Medulla oblongata (tissue), 1 donor: Measurements from ENCODE around the gene MAEA.
"Not testable (repeated sequence)": the region's sequence is repeated elsewhere in the genome, so short reads cannot be mapped to it uniquely, and the experiment has no call there.

Experiments used
- DNase-seq: peaks from one replicate; pipeline ENCODE4 v3.0.0-alpha.2; 2015; ENCODE audit errors: extremely low spot score

Gene MAEA

GRCh38 chr4:1334579-1334895, 44.8 kb downstream of the MAEA start:
- peak; percentile 76 for DNase-seq

DNA sequence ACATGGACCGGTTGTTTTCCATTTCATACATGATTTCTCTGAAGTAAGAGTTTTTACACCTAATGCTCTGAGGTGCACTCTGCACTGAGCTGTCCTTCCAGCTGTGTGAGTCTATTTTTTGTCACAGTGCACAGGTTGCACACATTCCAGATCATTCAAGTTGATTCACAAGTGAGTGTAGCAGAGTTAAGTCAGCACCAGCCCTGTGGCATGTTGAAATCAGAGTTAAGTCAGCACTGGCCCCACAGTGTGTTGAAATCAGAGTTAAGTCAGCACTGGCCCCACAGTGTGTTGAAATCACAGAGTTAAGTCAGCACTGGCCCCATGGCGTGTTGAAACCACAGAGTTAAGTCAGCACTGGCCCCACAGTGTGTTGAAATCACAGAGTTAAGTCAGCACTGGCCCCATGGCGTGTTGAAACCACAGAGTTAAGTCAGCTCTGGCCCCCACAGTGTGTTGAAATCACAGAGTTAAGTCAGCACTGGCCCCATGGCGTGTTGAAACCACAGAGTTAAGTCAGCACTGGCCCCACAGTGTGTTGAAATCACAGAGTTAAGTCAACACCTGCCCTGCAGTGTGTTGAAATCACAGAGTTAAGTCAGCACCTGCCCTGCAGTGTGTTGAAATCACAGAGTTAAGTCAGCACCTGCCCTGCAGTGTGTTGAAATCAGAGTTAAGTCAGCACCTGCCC, 45.6 kb downstream of the MAEA start:
- DNase-seq, result not testable (repeated sequence)

DNA sequence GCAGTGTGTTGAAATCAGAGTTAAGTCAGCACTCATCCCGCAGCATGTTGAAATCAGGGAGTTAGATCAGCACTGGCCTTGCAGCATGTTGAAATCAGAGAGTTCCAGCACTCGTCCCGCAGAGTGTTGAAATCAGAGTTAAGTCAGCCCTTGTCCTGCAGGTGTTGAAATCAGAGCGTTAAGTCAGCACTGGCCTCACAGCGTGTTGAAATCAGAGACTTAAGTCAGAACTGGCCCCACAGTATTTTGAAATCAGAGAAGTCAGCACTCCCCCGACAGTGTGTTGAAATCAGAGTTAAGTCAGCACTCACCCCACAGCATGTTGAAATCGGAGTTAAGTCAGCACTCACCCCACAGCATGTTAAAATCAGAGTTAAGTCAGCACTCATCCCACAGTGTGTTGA, 46.4 kb downstream of the MAEA start:
- DNase-seq, result no peak

- no peak for DNase-seq
Observed at GRCh38 chr4:1337376-1337831, 47.7 kb downstream of the MAEA start.

DNA sequence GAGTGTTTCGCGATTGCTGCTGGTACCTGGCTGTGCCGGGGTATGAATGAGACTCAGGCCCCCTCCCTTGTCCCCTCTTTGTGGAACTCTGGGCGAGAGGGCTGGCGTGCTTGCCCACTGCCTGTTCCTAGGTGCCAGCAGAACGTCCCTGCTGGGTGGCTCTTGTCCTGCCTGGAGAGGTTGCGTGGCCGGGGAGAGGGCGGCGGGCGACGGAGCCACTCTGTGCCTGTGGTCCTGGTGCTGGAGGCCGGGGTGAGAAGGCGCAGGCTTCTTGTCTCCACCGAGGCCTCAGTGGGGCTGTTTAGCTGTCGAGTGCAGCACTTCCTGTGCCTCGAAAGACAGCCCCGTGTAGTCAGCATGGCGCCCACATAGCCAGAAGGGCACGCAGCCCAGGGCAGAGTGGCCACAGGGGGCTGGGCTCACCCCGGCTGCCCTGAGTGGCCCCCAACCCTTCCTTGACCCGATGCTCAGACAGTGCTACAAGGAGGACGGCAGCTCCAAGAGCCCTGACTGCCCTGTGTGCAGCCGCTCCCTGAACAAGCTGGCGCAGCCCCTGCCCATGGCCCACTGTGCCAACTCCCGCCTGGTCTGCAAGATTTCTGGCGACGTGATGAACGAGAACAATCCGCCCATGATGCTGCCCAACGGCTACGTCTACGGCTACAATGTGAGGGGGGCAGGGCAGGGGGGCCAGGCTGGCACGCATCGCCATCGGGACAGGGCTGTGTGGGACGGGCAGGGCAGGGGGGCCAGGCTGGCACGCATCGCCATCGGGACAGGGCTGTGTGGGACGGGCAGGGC, 48.5 kb downstream of the MAEA start:
- DNase-seq, result no peak

DNA sequence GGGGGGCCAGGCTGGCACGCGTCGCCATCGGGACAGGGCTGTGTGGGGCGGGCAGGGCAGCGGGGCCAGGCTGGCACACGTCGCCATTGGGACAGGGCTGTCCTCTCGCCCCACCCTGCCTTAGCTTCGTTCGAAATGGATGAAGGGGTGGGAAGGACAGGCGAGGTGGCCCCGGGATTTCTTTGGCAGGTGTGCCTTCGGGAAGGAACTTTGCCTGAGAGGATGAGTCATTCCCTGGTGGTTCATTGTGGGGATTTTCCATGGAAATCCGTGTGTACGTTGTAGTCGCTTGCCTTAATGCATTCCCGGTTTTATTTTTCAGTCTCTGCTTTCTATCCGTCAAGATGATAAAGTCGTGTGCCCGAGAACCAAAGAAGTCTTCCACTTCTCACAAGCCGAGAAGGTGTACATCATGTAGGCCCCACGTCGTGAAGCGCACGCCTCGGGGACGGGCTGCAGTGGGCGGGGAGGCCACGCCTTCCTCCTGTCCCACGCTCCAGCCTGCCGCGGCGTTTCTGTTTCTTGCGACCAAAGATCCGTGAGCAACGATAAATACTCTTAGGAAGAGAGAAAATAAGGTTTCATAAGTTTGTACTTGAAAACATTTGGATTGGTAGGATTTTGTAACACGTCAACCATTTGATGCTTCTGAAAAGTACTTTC, 49.2 kb downstream of the MAEA start:
- DNase-seq, result no peak

- DNase-seq, result no peak
Observed at GRCh38 chr4:1339489-1339888, 49.8 kb downstream of the MAEA start.

- DNase-seq, result no peak
Observed at GRCh38 chr4:1340181-1340747, 50.6 kb downstream of the MAEA start.

- no peak for DNase-seq
Observed at GRCh38 chr4:1340861-1341260, 51.2 kb downstream of the MAEA start.

- no peak for DNase-seq
Observed at GRCh38 chr4:1342003-1342402, 52.3 kb downstream of the MAEA start.

DNA sequence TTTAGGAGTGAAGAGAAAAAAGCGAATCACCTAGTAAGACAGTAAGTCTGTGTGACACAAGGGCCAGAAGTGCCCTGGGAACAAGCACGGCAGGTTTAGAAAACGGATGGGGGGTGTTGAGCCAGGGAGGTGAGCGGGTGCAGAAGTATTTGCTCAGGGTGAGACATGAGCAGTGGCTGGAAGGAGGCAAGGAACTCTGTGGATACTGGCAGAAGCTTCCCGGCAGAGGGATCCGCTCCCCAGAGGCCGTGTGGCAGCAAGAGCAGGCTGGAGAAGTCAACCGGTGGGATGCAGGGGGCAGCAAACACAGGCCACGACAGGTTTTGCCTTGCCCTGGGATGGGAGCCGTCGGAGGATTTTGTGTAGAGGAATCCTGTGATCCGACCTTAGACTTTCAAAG, 55.0 kb downstream of the MAEA start:
- DNase-seq, result no peak

- DNase-seq, result peak; percentile 22
Observed at GRCh38 chr4:1345903-1346780, 56.5 kb downstream of the MAEA start.

- peak; percentile 99 for DNase-seq
Observed at GRCh38 chr4:1346781-1347409, 57.2 kb downstream of the MAEA start, which contains the start of gene UVSSA. Gene UVSSA, plus strand, starts transcription at chr4:1347208. Its CDS starts 884 bp downstream, at chr4:1348092.

DNA sequence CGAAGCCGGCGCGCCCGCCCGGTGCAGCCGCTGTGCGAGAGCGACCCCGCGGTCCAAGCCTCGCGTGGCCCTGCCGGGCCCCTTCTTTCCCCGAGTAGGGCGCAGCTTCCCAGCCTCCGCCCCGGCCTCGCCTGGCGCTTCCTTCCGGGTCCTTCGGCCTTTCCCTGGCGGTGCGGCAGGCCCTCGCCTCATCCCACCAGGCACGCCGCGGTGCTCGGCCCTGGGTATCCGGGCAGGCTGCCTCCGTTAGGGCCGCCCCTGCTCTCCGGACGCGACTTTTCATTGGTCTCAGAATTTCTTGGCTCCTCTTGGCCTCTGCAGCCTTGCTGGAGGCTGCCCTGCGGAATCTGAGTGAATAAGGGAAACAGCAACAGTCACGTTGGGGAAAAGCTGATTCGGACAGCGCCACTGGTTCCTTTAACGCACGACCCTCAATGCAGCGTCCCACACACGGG, 57.7 kb downstream of the MAEA start:
- DNase-seq, result peak; percentile 55

GRCh38 chr4:1348014-1348513, 58.4 kb downstream of the MAEA start:
- no peak for DNase-seq

DNA sequence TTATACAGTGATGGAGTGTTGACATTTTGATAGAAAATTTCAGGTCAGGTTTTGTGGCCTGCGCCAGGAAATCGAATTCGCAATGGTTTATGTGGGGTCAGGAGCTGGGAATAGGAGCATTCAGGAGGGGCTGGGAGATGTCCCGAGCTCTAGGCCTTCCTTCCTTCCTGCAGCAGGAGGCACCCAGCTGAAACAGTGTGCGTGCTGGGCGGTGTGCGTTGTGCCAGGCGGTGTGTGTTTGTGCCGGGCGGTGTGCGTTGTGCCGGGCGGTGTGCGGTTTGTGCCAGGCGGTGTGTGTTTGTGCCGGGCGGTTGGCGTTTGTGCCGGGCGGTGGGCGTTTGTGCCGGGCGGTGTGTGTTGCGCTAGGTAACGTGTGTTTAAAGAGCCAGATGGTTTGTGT, 59.1 kb downstream of the MAEA start:
- no peak for DNase-seq

- no peak for DNase-seq
Observed at GRCh38 chr4:1349359-1350168, 59.9 kb downstream of the MAEA start.

DNA sequence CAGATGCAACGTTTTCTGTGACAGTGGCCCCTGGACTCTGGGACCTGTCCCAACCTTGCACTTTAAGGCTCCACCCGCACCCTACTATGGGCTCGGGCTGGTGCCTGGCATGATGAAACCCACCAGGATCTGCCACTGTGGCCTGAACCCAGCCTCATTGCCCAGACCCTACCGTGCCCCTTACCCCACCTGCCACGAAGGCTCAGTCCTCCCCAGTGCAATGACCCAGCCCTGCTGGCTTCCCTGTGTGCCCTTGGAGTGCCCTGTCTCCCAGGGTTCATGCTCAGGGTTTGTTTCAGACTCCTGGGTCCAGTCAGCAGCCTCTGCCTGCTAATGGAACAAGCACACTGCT, 60.5 kb downstream of the MAEA start:
- no peak for DNase-seq

DNA sequence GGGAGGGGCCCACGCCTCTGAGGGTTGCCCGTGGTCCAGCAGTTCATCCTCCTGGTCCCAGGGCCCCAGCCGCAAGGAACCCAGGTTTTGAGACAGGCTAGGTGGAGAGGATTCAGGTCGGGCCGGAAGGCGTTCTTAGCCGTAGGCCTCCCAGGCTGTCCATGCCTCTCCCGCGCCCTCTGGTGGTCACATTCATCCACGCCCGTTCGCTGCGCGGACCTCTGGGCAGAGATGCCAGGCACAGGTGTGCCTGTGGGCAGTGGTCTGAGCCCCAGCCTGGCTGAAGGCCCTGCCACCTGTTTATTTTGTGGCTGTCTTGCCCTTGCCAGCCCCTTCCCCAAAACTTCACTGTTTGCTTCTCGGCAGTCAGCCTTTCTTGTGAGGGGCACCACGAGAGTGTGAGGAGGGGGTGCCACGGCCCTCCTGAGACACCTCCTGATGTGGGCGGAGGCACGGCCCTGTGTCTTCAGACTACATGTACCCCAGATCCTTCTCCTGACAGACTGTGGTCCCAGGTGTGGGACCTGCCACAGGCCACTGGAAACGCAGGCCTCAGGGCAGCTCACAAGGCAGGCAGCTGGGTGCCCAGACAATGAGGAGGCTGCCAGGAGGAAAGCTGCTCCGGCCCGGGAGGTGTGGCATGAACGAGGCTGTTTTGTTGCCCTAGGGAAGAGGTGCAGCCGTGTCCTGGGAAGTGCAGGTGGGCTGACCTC, 62.3 kb downstream of the MAEA start:
- peak; percentile 80 for DNase-seq
